Fibroblast of lung (primary cell): ENCODE data around the gene KCNE2. TPM values are rescaled to one million over a fixed set of nuclear protein-coding genes. Genes with fewer than 3 reads are reported as not detected.

Experiments
- DNase-seq, 2 donors: peaks; one replicate each; pipeline versions ENCODE4 v3.0.0 to v3.0.0-alpha.2; 2010; ENCODE audit warnings: low read depth in 2 of 2
- H2AFZ ChIP-seq: 2 replicates; pipeline ENCODE4 v1.5.1; 2012; ENCODE audit warnings: low read length, control low read depth, inconsistent platforms
- H3K27ac ChIP-seq: 2 replicates; pipeline ENCODE4 v1.5.1; 2011; ENCODE audit warnings: low read length, control low read depth; ENCODE audit not compliant: insufficient read depth
- H3K27me3 ChIP-seq: 2 replicates; pipeline ENCODE4 v1.5.1; 2011; ENCODE audit warnings: mild to moderate bottlenecking, low read length; ENCODE audit not compliant: control insufficient read depth, insufficient read depth
- H3K36me3 ChIP-seq: 2 replicates; pipeline ENCODE4 v1.5.1; 2011; ENCODE audit warnings: low read length; ENCODE audit not compliant: control insufficient read depth, insufficient read depth
- H3K4me1 ChIP-seq: 2 replicates; pipeline ENCODE4 v1.5.1; 2011; ENCODE audit warnings: low read length; ENCODE audit not compliant: control insufficient read depth, insufficient read depth; ENCODE audit errors: extremely low read depth
- H3K4me2 ChIP-seq: 2 replicates; pipeline ENCODE4 v1.5.1; 2011; ENCODE audit warnings: low read length, control low read depth; ENCODE audit not compliant: insufficient read depth; ENCODE audit errors: extremely low read depth
- H3K4me3 ChIP-seq, 4 experiments: fragments of 200-600 bp in 1 of 4; sonication (generic) in 1 of 4; replicated peaks in 1 of 4; 2 replicates each; pipeline ENCODE4 v1.5.1; 2011 to 2016; ENCODE audit warnings: low read length in 4 of 4, low read depth in 3 of 4, mild to moderate bottlenecking in 3 of 4, control low read depth in 2 of 4, inconsistent platforms in 1 of 4, mixed read lengths in 1 of 4; ENCODE audit not compliant: insufficient read depth in 1 of 4; ENCODE audit errors: control extremely low read depth in 1 of 4
- H3K79me2 ChIP-seq: 2 replicates; pipeline ENCODE4 v1.5.1; 2012; ENCODE audit warnings: mild to moderate bottlenecking, low read length, inconsistent platforms; ENCODE audit not compliant: control insufficient read depth, insufficient read depth
- H3K9ac ChIP-seq: 2 replicates; pipeline ENCODE4 v1.5.1; 2011; ENCODE audit warnings: mild to moderate bottlenecking, low read length, control low read depth; ENCODE audit not compliant: insufficient read depth
- H3K9me3 ChIP-seq: 2 replicates; pipeline ENCODE4 v1.5.1; 2012; ENCODE audit warnings: low read depth, low read length; ENCODE audit not compliant: control insufficient read depth, insufficient read depth
- H4K20me1 ChIP-seq: 2 replicates; pipeline ENCODE4 v1.5.1; 2011; ENCODE audit warnings: low read length; ENCODE audit not compliant: control insufficient read depth, insufficient read depth; ENCODE audit errors: extremely low read depth
- CTCF ChIP-seq, 2 donors: IDR thresholded peaks in 1 of 2; conservative IDR thresholded peaks in 1 of 2; 1 replicate in 1 of 2; 2 replicates in 1 of 2; pipeline ENCODE4 v1.5.1; 2011 to 2012; ENCODE audit warnings: low read length in 2 of 2, control low read depth in 1 of 2, inconsistent platforms in 1 of 2, low read depth in 1 of 2, mild to moderate bottlenecking in 1 of 2
- EZH2 ChIP-seq: IDR thresholded peaks from 2 replicates; pipeline ENCODE4 v1.5.1; 2012; ENCODE audit warnings: low read length, control low read depth, mild to moderate bottlenecking; ENCODE audit errors: missing control alignments
- polyA plus RNA-seq, 2 donors: library from polyadenylated mRNA; depleted of rRNA in 1 of 2; stranded (reverse) in 1 of 2; unstranded in 1 of 2; fragments of >200 nt; gene quantifications; 2 replicates each; pipeline ENCODE4 v1.2.1, GENCODE V29; 2011 to 2012; ENCODE audit warnings: missing spikeins in 1 of 2
- total RNA-seq: library from RNA; depleted of rRNA; stranded (reverse); fragments of >200 nt; gene quantifications from 2 replicates; pipeline ENCODE4 v1.2.1, GENCODE V29; 2014

The KCNE2 gene
- total and polyA plus RNA-seq, 2 donors (not counting 1 experiment from before 2014, with no cell fraction given) = 0.17 TPM; not detected in 1

DNA sequence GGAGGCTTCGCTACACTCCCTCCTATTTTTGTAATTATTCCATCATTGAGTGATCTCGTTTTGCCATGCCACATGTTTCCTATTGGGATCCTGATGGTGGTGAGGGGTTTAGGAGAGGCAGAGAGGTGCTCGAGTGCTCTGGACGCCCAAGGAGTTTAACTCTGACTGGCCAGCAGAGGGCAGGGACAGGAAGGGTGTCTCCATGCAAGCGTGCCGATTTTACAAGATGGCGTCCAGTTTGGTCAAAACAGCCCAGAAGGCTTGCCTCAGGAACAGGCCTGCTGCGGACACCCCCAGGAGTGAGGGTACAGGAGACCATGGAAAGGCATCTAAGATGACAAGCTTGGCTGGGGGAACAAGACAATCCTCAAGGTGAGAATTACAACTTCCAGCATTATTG, 33.8 kb upstream of the KCNE2 start:
- Histone ChIP-seq H3K27ac (no peak overlapping the region), H4K20me1 (no peaks in the 10 kb centered on the region), H3K4me3 (no peak overlapping the region), H3K79me2 (no peaks in the 10 kb centered on the region), H3K36me3 (no peaks in the 10 kb centered on the region), H3K9me3 (no peaks in the 10 kb centered on the region), H3K4me2 (no peak overlapping the region), H3K4me1 (no peaks in the 10 kb centered on the region), H2AFZ (no peak overlapping the region), H3K27me3 (no peaks in the 10 kb centered on the region), H3K9ac (no peak overlapping the region)
- no peak for DNase-seq
- TF ChIP-seq EZH2 (no peak), CTCF (conservative IDR thresholded peaks at IDR 0.05 in 1 of 2, IDR thresholded peaks at IDR 0.05 in 1 of 2; ENCODE audit: low read depth in 1 of 2, low read length in 2 of 2) (no peak)

GRCh38 chr21:34331726-34332125, 32.1 kb upstream of the KCNE2 start:
- DNase-seq = no peak

GRCh38 chr21:34332347-34332746, 31.5 kb upstream of the KCNE2 start:
- no peaks in the 10 kb centered on the region for H4K20me1 ChIP-seq
- H3K27me3 ChIP-seq = no peaks in the 10 kb centered on the region
- no peak overlapping the region for H3K9ac ChIP-seq
- no peak overlapping the region for H3K4me3 ChIP-seq
- H2AFZ ChIP-seq = no peak overlapping the region
- H3K79me2 ChIP-seq = no peaks in the 10 kb centered on the region
- TF ChIP-seq CTCF (conservative IDR thresholded peaks at IDR 0.05 in 1 of 2, IDR thresholded peaks at IDR 0.05 in 1 of 2; ENCODE audit: low read depth in 1 of 2, low read length in 2 of 2) (no peak), EZH2 (no peak)
- DNase-seq = no peak
- no peaks in the 10 kb centered on the region for H3K9me3 ChIP-seq
- H3K36me3 ChIP-seq = no peaks in the 10 kb centered on the region
- no peak overlapping the region for H3K27ac ChIP-seq
- H3K4me2 ChIP-seq = no peak overlapping the region
- no peaks in the 10 kb centered on the region for H3K4me1 ChIP-seq

More at GRCh38 chr21:34331726-34332125, 32.1 kb upstream of the KCNE2 start:
- Histone ChIP-seq H3K27me3 (no peaks in the 10 kb centered on the region), H3K4me1 (no peaks in the 10 kb centered on the region), H3K4me2 (no peak overlapping the region), H3K27ac (no peak overlapping the region), H4K20me1 (no peaks in the 10 kb centered on the region), H3K9me3 (no peaks in the 10 kb centered on the region), H3K4me3 (no peak overlapping the region), H3K9ac (no peak overlapping the region), H2AFZ (no peak overlapping the region), H3K79me2 (no peaks in the 10 kb centered on the region), H3K36me3 (no peaks in the 10 kb centered on the region)
- TF ChIP-seq CTCF (conservative IDR thresholded peaks at IDR 0.05 in 1 of 2, IDR thresholded peaks at IDR 0.05 in 1 of 2; ENCODE audit: low read depth in 1 of 2, low read length in 2 of 2) = no peak
- no peak for TF ChIP-seq EZH2
